Kidney epithelial cell (primary cell): ENCODE data around the gene NCOR2. TPM values are rescaled to one million over a fixed set of nuclear protein-coding genes. Genes with fewer than 3 reads are reported as not detected.

Experiments used
- DNase-seq: peaks from one replicate; pipeline ENCODE4 v3.0.0-alpha.2; 2010; ENCODE audit warnings: low read depth
- H3K27me3 ChIP-seq: 2 replicates; pipeline ENCODE4 v1.6.0; 2011; ENCODE audit warnings: low read length; ENCODE audit not compliant: control insufficient read depth, insufficient read depth
- H3K36me3 ChIP-seq: 2 replicates; pipeline ENCODE4 v1.5.1; 2011; ENCODE audit warnings: low read length; ENCODE audit not compliant: control insufficient read depth, insufficient read depth
- H3K4me3 ChIP-seq: 2 replicates; pipeline ENCODE4 v1.5.1; 2011; ENCODE audit warnings: low read depth, mild to moderate bottlenecking, control low read depth, low read length
- total RNA-seq: library from RNA; depleted of rRNA; stranded (reverse); fragments of >200 nt; gene quantifications from 2 replicates; pipeline ENCODE4 v1.2.3, GENCODE V29; 2015
- TF ChIP-seq, protein P1 (sequence below): IDR thresholded peaks from 2 replicates; pipeline ENCODE4 v1.5.1; 2011; ENCODE audit warnings: mild to moderate bottlenecking, moderate library complexity, low read length, control low read depth, inconsistent platforms; ENCODE audit not compliant: insufficient read depth, poor library complexity, severe bottlenecking

Gene NCOR2
- total RNA-seq, 1 donor from 2014 or later, result 113 TPM

DNA sequence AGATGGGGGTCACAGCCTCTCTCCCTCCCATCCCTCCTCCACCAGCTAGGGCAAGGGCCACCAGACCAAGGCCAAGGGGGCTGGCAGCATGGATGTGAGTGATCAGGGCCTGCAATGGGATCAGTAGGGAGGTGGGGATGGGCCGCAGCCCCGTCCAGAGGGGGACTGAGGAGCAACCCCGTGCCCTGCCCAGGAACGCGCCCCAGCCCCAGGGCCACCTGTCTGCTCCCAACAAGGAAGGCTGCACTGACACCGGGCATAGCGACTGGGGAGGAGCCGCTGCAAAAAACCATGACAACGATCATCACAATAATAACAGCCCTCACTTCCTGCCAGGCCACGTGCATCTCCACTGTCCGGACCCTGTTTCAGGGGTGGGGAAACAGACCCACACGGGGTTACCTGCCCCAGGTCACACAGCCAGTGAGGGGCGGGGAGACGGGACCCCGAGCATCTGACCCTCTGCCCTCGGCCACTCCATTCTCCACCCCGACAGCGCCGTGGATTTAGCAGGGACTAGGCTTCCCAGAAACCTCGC is 24.3 kb downstream of the NCOR2 start:
- TF ChIP-seq, protein P1, sequence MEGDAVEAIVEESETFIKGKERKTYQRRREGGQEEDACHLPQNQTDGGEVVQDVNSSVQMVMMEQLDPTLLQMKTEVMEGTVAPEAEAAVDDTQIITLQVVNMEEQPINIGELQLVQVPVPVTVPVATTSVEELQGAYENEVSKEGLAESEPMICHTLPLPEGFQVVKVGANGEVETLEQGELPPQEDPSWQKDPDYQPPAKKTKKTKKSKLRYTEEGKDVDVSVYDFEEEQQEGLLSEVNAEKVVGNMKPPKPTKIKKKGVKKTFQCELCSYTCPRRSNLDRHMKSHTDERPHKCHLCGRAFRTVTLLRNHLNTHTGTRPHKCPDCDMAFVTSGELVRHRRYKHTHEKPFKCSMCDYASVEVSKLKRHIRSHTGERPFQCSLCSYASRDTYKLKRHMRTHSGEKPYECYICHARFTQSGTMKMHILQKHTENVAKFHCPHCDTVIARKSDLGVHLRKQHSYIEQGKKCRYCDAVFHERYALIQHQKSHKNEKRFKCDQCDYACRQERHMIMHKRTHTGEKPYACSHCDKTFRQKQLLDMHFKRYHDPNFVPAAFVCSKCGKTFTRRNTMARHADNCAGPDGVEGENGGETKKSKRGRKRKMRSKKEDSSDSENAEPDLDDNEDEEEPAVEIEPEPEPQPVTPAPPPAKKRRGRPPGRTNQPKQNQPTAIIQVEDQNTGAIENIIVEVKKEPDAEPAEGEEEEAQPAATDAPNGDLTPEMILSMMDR, result no peak
- no peaks in the 10 kb centered on the region for H3K36me3 ChIP-seq
- no peak for DNase-seq
- peak overlapping the region; percentile 23 for H3K4me3 ChIP-seq
- no peaks in the 10 kb centered on the region for H3K27me3 ChIP-seq

DNA sequence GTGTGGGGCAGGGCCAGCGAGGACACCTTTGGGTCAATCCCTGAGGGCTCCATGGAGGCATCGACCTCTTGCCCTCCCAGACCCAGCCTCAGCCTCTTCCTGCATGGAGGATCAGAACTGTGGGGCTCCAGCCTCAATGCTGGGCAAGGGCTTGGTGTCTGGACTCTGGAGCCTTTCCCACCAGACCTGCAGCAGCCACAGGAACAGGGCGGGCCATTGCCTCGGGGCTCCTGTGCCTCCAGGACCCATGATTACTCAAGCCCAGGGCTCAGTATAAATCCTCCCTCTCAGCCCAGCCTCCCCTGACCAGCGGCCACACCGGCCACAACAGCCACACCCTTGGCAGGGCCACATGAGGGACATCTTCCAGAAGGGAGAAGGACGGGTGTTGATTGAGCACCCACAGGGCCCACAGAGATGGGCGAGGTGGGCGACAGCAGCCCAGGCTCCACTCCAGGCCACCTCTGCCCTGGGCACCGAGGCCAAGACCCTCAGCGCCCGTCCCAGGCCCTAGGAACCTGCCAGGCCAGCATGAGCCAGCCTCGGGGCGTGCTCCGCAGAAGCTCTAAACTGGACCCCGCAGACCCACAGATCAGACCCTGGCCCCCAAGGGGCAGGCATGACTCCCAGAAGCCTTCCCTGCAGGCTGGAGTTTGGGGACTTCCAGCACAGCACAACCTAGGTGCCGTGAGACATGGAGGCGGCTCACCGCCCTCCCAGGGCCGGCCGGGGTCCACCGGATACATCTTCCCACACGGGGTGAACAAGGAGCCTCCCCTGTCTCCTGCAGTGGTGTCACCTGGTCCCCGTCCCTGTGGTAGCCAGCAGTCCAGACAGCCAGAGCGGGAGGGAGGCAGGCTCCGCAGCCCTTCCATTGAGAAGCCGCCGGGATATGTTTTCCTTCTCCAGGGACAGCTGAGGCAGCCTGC is 25.1 kb downstream of the NCOR2 start:
- DNase-seq, result no peak
- TF ChIP-seq, protein P1, result no peak
- H3K4me3 ChIP-seq, result no peak overlapping the region
- no peaks in the 10 kb centered on the region for H3K36me3 ChIP-seq
- no peaks in the 10 kb centered on the region for H3K27me3 ChIP-seq

DNA sequence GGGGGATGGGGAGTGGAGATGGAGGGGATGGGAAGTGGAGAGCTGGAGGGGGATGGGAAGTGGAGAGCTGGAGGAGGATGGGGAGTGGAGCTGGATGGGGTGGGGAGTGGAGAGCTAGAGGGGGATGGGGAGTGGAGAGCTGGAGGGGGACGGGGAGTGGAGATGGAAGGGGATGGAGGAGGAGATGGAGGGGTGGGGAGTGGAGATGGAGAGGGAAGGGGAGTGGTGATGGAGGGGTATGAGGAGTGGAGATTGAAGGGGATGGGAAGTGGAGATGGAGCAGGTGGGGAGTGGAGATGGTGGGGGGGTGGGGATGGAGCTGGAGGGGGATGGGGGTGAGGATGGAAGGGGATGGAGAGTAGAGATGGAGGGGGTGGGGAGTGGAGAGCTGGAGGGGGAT is 26.1 kb downstream of the NCOR2 start:
- TF ChIP-seq, protein P1, result no peak
- H3K4me3 ChIP-seq, result no peak overlapping the region
- DNase-seq, result no peak
- no peaks in the 10 kb centered on the region for H3K27me3 ChIP-seq
- no peaks in the 10 kb centered on the region for H3K36me3 ChIP-seq

DNA sequence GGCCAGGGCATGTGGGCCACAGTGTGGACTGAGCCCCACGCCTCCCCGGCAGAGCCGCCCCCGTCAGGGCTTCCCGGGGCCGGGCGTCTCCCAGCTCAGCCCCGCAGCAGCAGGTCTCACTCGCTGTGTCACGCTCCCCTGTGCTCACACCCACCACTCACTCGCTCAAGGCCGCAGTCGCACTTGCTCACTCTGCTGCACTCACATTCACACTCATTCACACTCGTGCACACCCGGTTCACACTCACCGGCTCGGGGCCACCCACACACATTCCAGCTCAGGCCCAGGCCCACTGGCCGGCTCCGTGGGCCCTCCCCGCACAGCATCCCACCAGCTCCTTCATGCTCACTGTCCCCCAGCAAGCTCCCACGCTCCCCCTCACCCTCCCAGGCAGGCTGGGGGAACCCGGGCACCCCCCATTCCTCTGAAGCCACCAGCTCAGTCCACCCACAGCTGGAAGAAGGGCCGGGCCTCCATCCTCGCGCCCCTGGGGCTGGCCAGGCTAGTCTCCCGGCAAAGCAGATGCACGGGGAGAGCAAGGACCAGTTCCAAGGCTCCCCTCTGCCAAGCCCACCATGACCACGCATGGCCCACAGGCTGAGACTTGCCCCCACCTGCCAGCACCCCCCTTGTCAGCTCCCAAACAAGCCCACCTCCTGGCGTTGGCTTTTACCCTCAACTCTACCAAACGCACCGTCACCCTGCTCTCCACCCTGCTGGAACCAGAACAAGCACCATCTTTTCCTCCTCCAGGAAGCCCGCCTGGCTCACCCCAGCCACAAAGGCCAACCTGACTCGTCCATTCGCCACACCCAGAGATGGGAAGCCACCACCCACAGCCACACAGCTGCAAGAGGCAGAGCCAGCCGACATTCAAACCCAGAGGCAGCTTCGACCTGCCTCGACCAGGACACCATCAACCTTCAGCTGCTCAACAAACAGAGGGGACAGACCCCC is 28.0 kb downstream of the NCOR2 start:
- no peak overlapping the region for H3K4me3 ChIP-seq
- no peaks in the 10 kb centered on the region for H3K36me3 ChIP-seq
- H3K27me3 ChIP-seq, result no peaks in the 10 kb centered on the region
- TF ChIP-seq, protein P1, result no peak
- no peak for DNase-seq

DNA sequence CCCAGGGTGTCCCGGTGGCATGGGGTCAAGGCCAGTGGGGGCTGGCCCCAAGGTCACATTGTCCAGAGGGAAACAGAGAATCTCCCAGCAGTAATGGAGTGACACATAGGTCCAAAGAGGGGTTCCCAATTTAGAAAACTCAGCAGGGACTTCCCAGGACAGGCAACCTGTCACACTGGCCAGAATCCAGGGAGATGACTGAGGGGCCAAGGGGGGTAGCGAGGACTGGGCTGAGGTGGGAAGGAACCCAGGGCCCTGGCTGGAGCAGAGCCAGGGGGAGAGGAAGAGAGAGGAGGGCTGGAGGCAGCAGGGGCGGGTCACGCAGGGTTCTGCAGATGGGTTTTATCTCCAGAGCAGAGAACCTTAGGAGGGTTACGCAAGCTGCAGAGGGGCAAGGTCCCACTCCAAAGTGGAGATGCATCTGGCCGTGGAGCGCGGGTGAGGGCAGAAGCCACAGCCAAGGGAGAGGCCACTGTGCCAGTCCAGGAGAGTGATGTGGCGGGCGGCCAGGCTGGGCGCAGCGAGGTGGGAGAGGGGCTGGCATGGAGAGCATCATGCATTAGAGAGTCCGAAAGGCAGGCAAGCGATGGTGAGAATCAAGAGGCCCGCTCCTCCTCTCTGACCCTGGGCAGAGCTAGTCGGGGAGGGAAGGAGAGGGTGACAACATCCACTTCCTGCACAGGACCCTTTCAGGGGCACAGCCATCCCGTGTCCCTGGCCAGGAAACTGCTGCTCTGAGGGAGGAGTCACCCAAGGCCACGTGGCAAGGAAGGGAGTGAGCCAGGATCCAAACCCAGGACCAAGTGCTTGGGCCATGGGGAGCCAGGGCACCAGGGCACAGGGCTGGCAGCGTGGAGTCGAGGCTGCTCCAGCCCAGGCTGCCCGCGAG is 29.0 kb downstream of the NCOR2 start:
- H3K4me3 ChIP-seq, result no peak overlapping the region
- H3K36me3 ChIP-seq, result no peaks in the 10 kb centered on the region
- no peak for DNase-seq
- TF ChIP-seq, protein P1, result no peak
- H3K27me3 ChIP-seq, result no peaks in the 10 kb centered on the region
